Measurements from ENCODE around the gene MRPL55.

MRPL55 gene

DNA sequence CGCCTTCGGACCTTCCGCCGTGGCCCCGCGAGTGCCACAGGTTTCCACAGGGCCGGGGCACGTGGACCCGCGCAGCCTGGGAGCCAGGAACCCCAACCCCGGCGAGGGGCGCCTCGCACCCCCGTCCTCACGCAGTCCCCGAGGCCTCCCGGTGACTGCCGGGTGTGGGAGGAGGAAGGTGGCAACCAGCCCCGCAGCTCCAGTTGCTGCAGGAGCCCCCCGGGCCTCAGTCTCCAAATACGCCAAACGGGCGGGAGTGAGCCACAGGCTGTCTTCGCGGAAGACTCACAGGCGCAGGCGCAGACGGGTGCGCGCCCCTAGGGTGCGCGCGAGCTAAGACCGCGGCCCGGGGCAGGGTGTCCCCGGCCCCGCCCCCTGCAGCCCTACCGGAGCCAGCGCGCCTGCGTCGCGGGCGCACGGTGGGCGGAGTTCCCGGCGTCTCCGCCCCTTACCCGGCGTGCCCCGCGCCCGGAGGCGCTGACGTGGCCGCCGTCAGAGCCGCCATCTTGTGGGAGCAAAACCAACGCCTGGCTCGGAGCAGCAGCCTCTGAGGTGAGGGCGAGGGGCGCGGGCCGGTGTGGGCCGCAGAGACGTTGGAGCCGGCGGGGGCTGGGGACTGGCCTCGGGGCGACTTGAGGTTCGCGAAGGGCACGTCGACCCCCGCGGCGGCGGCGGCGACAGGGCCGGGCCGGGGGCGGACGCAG is 26.7 kb downstream of the MRPL55 start, which contains the start of gene ARF1:
Gene ARF1 (plus strand): TSS at position 495 of the 704 bp plus-strand sequence. CDS start 14,407 bp downstream, outside the sequence.
- Mint-ChIP-seq H3K4me3 (peak within 1 kb of the TSS; percentile 97), H3K27me3 (no peaks in the 10 kb centered on the region), H3K9me3 (no peaks in the 10 kb centered on the region), H3K27ac (peak within 1 kb of the TSS; percentile 97), H3K36me3 (ENCODE audit: low read depth) (peaks cover 39% of the 10 kb centered on the region), H3K4me1 (ENCODE audit: low read depth) (peaks cover 41% of the 10 kb centered on the region)

DNA sequence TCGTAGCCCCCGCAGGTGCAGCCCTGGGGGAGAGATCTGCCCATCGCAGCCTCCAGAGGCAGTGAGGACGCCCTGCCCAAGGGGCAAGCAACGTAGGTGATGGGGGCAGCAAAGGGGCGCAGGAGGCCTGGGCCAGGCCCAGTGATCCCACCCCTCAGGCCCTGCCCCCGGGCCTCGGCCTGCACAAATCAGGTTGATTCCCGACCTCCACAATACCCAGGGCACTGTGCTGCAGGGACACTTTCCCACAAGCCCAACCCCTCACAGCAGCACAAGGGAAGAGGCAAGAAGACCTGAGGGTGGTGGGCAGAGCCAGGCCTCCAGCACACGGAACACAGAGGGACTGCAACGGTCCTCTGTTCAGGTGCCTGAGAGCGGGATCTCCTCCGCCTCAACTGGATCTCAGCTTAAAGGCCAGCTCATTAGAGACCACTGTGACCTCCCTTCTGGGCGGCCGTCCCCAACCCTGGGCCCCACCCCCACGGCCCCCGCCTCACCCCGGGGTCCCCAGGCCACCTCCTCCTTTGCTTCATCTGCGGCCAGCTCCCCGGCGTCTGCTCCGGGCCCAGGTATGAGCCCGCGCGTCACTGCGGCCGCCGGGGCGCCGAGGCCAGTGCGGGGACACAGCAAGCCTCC is 27.4 kb downstream of the MRPL55 start:
- H3K27me3 Mint-ChIP-seq, result no peaks in the 10 kb centered on the region
- H3K27ac Mint-ChIP-seq, result peak overlapping the region; percentile 89
- H3K36me3 Mint-ChIP-seq (ENCODE audit: low read depth), result peaks cover 33% of the 10 kb centered on the region
- H3K9me3 Mint-ChIP-seq, result no peaks in the 10 kb centered on the region
- peak overlapping the region; percentile 97 for H3K4me3 Mint-ChIP-seq
- peaks cover 34% of the 10 kb centered on the region for H3K4me1 Mint-ChIP-seq (ENCODE audit: low read depth)

- Mint-ChIP-seq H3K4me3 (peak overlapping the region; percentile 97), H3K27me3 (no peaks in the 10 kb centered on the region), H3K36me3 (ENCODE audit: low read depth) (peaks cover 30% of the 10 kb centered on the region), H3K9me3 (no peaks in the 10 kb centered on the region), H3K27ac (peak overlapping the region; percentile 89), H3K4me1 (ENCODE audit: low read depth) (peaks cover 29% of the 10 kb centered on the region)
Measured at GRCh38 chr1:228081144-228081543, 28.0 kb downstream of the MRPL55 start.

GRCh38 chr1:228079601-228080263 is 29.4 kb downstream of the MRPL55 start:
- Mint-ChIP-seq H3K4me3 (no peak overlapping the region), H3K36me3 (ENCODE audit: low read depth) (peaks cover 16% of the 10 kb centered on the region), H3K27ac (no peak overlapping the region), H3K4me1 (ENCODE audit: low read depth) (peaks cover 15% of the 10 kb centered on the region), H3K9me3 (no peaks in the 10 kb centered on the region), H3K27me3 (no peaks in the 10 kb centered on the region)

DNA sequence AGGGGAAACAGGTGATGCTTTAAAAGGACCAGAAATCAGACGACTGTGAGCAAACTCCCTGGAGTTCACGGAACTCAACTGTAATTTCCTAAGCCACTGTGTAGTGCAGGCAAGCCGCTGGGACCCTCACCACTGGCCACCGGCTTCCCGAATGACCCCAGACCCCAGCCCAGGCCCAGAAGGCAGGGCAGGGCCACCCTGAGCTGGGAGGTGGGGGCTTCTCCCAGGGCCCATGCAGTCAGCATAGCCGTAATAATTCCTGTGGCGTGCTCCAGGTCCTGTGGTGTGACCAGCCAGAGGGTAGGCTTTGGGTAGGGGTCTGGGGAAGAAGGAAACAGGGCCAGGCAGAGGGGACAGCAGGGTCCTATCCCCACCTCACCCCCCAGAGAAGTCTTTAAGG is 30.1 kb downstream of the MRPL55 start:
- Mint-ChIP-seq H3K9me3 (no peaks in the 10 kb centered on the region), H3K27ac (no peak overlapping the region), H3K36me3 (ENCODE audit: low read depth) (peaks cover 9% of the 10 kb centered on the region), H3K27me3 (no peaks in the 10 kb centered on the region), H3K4me3 (no peak overlapping the region), H3K4me1 (ENCODE audit: low read depth) (peaks cover 8% of the 10 kb centered on the region)

DNA sequence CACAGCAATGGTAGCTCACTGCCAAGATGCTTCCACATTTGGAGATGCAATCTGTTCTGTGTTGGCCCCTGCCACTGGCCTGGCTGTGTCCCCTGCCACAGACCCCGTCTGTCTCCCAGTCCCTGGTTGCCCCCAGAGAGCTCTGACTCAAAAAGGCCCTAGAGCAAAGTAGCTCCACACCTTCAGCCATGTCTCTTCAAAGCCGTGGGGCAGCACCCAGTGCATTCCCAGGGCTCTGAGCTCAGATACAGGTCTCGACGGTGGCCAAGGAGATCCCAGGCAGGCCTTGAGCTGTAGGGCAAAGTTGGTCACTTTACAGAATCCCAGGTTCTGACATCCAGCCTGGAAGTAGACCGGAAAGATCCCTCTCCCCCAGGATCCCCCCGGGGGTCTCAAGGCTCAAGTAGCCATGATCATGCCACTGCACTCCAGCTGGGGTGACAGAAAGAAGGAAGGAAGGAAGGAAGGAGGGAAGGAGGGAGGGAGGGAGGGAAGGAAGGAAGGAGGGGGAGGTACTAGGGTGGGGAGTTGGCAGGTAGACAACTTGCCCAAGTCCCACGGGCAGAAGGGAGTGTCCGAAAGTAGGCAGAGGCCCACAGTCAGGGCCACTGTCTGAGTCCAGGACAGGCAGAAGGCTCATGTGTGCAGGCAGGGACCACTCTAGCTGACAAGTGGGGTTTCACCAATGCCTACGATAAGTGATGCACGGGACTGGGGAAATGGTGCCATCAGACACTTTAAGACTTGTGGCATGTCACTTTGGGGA is 31.4 kb downstream of the MRPL55 start:
- Mint-ChIP-seq H3K27ac (no peak overlapping the region), H3K4me1 (ENCODE audit: low read depth) (peaks cover 8% of the 10 kb centered on the region), H3K27me3 (no peaks in the 10 kb centered on the region), H3K36me3 (ENCODE audit: low read depth) (no peaks in the 10 kb centered on the region), H3K9me3 (no peaks in the 10 kb centered on the region), H3K4me3 (no peak overlapping the region)

DNA sequence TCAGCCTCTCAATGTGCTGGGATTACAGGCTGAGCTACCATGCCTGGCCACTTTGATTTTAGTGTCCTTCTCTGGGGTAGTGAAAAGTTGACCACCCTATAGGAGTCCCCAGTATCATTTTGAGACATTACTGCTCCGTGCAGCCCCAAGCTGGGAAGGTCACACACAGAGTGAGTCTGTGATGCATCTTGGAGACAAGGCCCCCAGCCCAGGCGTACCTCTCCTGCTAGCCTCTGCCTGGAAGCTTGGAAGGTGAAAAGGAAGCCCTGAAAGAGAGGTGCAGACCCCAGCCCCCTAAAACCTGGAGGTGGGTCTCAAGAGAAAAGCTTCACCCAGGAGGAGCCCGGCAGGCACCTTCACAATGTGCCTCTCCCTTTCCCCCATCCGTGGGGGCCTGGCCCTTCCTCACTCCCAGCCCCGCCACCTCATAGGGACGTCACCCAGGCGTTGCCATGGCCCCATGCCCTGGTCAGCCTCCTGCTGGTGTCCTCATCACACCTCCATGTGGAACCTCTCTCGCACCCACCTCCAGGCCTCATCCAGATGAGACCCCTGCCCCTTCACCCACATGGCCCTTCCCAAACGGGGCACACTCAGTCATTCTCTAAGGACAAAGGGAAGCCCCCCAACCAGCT is 32.2 kb downstream of the MRPL55 start:
- no peak overlapping the region for H3K4me3 Mint-ChIP-seq
- no peaks in the 10 kb centered on the region for H3K36me3 Mint-ChIP-seq (ENCODE audit: low read depth)
- H3K27me3 Mint-ChIP-seq, result no peaks in the 10 kb centered on the region
- H3K9me3 Mint-ChIP-seq, result no peaks in the 10 kb centered on the region
- no peak overlapping the region for H3K27ac Mint-ChIP-seq
- H3K4me1 Mint-ChIP-seq (ENCODE audit: low read depth), result peaks cover 8% of the 10 kb centered on the region

- H3K36me3 Mint-ChIP-seq (ENCODE audit: low read depth), result no peaks in the 10 kb centered on the region
- H3K27ac Mint-ChIP-seq, result no peak overlapping the region
- H3K4me1 Mint-ChIP-seq (ENCODE audit: low read depth), result peaks cover 8% of the 10 kb centered on the region
- no peaks in the 10 kb centered on the region for H3K9me3 Mint-ChIP-seq
- no peak overlapping the region for H3K4me3 Mint-ChIP-seq
- H3K27me3 Mint-ChIP-seq, result no peaks in the 10 kb centered on the region
Measured at GRCh38 chr1:228075801-228076271, 33.3 kb downstream of the MRPL55 start.

DNA sequence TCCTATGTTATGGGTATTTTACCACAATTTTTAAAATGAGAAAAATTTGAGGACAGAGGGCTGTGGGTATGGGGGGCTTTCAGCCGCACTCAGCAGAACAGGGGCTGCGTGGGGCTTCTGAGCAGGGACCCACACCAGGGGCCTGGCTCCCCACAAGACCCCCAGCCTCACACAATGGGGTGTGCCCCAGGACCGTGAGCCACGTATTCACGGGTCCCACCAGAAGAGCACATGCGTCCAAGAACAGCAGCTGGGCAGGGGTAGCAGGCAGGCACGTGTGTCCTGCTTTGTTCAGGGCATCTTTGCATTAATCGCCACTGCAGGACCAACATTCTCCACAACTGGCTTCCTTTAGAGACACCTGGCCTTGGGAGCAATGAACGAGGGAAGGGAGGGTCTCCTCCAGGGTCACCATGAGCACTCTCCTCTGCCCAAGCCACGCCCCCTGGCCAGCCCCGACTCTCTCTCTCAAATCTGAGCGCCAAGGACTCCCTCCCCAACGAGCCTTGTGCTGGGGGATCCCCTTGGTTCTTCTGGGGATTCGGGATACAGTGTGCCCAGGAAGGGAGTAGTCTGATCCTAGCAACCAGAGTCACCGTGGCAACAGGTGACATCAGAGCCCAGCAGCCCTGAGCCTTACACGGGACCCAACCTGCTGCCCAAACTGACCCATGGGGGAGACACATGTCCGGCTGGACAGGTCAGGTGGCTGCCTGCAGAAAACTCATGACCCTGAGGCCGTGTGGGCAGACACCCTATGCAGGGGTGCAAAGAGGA is 34.0 kb downstream of the MRPL55 start:
- peaks cover 8% of the 10 kb centered on the region for H3K4me1 Mint-ChIP-seq (ENCODE audit: low read depth)
- no peaks in the 10 kb centered on the region for H3K36me3 Mint-ChIP-seq (ENCODE audit: low read depth)

GRCh38 chr1:228073857-228074545 is 35.1 kb downstream of the MRPL55 start:
- no peaks in the 10 kb centered on the region for H3K9me3 Mint-ChIP-seq
- no peaks in the 10 kb centered on the region for H3K36me3 Mint-ChIP-seq (ENCODE audit: low read depth)
- H3K4me1 Mint-ChIP-seq (ENCODE audit: low read depth), result peaks cover 4% of the 10 kb centered on the region
- no peak overlapping the region for H3K4me3 Mint-ChIP-seq
- no peak overlapping the region for H3K27ac Mint-ChIP-seq
- no peaks in the 10 kb centered on the region for H3K27me3 Mint-ChIP-seq

More for the DNA sequence above, 34.0 kb downstream of the MRPL55 start:
- Mint-ChIP-seq H3K9me3 (no peaks in the 10 kb centered on the region), H3K27ac (no peak overlapping the region), H3K4me3 (no peak overlapping the region), H3K27me3 (no peaks in the 10 kb centered on the region)

DNA sequence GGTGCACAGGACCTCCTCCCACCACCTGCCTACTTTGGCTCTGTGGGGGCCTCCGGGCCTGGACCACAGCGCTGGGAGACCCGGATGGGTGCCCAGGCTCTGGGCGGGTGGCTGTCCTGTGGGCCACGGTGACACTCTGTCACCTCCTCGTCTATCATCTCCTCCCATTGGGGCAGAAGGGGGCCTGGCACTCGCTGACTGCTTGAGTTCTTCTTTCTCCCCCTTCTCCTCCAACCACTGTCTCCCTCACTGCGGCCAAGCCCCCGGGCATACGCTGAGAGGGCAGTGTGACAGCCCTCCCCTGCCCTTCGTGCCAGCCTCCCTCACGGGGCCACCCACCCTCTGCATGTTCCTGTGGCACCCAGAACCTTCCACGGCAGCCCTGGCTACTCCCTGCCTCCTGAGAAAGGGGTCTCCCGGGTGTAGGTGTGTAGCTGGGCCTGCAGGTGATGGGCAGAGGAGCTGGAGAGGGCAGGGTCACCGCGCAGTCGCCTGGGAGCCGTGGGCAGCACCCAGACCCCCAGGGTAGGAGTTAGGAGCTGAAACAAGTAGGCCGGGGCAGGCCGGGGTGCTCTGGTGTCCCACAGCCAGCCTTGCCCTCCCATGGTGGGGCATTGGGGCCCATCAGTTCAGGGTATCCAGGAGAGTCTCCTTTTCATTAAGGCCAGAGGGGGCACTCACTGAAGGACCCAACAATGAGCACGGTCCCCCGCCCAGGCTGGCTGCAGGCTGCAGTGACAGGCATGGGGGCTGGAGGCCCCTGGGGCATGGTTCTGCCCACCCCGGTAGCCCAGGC is 35.8 kb downstream of the MRPL55 start:
- H3K36me3 Mint-ChIP-seq (ENCODE audit: low read depth), result no peaks in the 10 kb centered on the region
- no peaks in the 10 kb centered on the region for H3K27me3 Mint-ChIP-seq
- no peaks in the 10 kb centered on the region for H3K9me3 Mint-ChIP-seq
- no peak overlapping the region for H3K27ac Mint-ChIP-seq
- H3K4me1 Mint-ChIP-seq (ENCODE audit: low read depth), result no peaks in the 10 kb centered on the region
- no peak overlapping the region for H3K4me3 Mint-ChIP-seq

GRCh38 chr1:228072658-228073043 is 36.4 kb downstream of the MRPL55 start:
- Mint-ChIP-seq H3K9me3 (no peaks in the 10 kb centered on the region), H3K27me3 (no peaks in the 10 kb centered on the region), H3K4me1 (ENCODE audit: low read depth) (no peaks in the 10 kb centered on the region), H3K36me3 (ENCODE audit: low read depth) (no peaks in the 10 kb centered on the region), H3K4me3 (no peak overlapping the region), H3K27ac (no peak overlapping the region)

Data from stimulated activated naive CD8-positive, alpha-beta T cell treated with anti-CD3 and anti-CD28 coated beads, Interleukin-15, Interleukin-2, amounts not matched to agents 100 ng/mL and 50 ng/mL, for 24 hours (primary cell).